ENCODE results near the gene MXRA8.

Gene MXRA8

GRCh38 chr1:1365875-1366698 is 7.7 kb upstream of the MXRA8 start:
- no peak for DNase-seq

- DNase-seq = no peak
Measured at GRCh38 chr1:1364266-1364665, 5.9 kb upstream of the MXRA8 start.

GRCh38 chr1:1361982-1362423 is 3.6 kb upstream of the MXRA8 start:
- DNase-seq = no peak

- DNase-seq = no peak
Measured at GRCh38 chr1:1361233-1361981, 3.1 kb upstream of the MXRA8 start.

DNA sequence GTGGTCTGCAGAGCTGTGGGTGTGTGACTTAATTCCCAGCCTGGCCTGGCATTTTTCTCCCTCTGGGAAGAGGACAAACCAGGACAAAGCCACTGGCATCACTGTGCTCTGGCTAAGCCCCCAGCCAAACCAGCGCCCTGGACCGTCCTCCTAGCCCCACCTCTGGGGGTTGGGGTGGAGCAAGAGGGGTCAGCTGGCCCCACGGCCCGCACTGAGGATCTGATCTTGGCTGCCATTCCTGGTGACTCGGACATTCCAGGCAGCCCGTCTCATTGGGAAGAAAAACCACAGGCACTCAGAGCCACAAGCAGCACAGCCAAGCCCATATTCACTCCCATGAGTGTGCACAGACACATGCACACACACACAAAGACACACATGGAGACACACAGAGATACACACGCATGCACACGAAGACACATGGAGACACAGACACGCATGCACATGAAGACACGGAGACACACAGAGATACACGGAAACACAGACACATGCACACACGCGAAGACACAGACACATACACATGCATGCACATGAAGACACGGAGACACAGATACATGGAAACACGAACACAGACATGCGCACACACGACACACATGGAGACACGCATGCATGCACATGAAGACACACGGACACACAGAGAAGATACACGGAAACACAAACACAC is 2.3 kb upstream of the MXRA8 start:
- DNase-seq = no peak

DNA sequence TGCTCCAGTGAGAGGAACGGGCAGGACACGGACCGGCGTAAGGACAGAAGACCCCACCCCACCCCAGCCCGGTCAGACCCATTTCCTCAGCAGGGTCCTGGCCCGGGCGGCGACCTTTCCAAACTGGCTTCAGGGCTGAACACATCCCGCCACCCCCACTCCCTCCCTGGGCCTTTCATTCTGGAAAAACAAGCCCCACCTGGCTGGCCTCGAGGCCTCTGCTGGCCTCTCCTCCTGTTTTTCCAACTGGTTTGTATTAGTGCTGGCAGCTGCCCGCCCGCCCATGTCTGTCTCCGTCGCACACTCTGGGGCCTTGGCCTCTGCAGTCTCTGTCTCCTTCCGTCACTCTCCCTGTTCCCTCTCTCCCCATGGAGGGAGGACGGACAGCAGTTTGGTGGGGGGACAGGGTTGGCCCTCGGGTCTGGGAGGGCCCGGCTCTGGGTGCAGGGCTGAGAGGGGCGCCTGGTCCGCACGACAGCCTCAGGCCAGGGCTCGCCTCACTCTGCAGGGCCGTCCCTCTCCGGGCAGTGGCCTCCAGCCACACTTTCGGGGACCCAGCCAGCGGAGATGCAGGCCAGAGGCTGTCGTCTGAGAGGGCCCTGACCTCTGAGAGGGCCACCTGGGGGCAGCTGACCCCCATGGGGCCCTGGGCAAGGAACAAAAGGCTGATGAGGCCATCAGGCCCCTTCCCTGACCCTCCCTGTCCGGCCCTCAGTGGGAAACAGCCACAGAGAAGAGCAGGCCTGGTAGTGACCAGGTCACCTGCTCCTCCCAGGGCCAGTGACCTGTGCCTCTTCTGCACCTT is 1.5 kb upstream of the MXRA8 start:
- no peak for DNase-seq

- no peak for DNase-seq
Measured at GRCh38 chr1:1359308-1359663, 931 bp upstream of the MXRA8 start.

GRCh38 chr1:1357871-1358432 is 403 bp downstream of the MXRA8 start:
- no peak for DNase-seq

DNA sequence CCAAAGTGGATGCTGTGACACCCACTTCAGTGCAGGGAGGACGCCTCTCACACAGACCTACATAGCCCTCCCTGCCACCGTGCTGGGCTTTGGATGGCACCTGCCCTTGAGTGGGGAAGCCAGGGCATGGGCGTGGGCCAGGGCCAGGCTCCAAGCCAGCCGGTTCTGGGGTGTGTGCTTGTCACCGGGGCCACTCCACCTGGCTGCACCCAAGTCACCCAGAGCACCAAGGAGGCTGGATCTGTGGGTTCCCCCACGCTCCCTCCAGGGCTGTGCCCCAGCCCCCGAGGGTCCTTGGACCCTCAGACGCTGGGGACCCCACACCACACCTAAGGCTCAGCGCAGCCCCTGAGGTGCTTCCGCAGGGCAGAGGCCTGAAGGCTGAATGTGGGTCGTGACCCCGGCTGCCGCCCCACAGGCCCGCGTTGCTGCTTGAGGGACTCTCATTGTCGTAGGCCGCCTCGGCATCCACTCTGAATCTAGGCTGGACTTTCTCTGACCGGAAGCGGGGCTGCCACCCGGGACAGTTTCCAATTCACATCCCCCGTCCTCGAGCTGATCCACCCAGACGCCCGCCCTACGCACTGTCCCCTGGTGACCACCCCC is 1.5 kb downstream of the MXRA8 start:
- DNase-seq = no peak

DNA sequence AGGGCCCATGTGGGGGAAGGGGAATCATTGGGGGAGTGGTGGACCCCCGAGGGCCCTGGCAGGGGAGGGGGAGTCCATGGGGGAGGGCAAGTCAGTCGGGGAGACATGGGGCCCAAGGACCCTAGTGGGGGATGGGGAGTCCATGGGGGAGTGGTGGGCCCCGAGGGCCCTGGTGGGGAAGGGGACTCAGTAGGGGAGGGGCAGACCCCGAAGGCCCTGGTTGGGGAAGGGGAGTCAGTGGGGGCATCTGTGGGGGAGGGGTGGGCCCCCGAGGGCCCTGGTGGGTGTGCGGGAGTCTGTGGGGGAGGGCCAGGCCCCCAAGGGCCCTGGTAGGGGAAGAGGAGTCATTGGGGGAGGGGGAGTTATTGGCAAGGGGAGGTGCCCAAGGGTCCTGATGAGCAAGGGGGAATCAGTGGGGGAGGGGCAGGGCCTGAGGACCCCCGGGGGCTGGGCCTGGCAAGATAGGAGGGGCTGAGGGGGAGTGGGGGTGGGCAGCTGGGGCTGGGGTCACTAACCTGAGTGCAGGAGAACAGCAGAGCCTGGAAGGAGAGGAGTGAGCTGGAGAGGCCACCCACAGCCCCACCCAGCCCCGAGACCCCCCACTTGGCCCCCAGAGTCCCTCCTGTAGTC is 2.1 kb downstream of the MXRA8 start:
- no peak for DNase-seq

DNA sequence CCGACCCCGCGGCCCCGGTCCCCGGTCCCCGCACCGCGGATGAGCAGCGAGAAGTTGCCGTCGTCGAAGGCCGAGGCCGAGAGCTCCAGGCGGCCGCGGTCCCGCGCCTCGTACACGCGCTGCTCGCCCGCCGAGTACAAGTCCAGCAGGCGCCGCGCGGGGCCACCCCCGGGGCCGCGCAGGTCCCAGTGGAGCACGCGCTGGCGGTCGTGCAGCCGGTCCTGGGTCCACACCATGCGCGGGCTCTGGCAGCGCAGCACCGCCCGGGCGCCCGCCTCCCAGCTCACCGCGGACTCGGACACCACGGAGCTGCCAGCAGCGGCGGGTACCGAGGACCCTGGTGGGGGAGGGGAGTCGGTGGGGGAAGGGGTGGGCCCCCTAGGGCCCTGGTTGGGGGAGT is 2.9 kb downstream of the MXRA8 start:
- no peak for DNase-seq

DNA sequence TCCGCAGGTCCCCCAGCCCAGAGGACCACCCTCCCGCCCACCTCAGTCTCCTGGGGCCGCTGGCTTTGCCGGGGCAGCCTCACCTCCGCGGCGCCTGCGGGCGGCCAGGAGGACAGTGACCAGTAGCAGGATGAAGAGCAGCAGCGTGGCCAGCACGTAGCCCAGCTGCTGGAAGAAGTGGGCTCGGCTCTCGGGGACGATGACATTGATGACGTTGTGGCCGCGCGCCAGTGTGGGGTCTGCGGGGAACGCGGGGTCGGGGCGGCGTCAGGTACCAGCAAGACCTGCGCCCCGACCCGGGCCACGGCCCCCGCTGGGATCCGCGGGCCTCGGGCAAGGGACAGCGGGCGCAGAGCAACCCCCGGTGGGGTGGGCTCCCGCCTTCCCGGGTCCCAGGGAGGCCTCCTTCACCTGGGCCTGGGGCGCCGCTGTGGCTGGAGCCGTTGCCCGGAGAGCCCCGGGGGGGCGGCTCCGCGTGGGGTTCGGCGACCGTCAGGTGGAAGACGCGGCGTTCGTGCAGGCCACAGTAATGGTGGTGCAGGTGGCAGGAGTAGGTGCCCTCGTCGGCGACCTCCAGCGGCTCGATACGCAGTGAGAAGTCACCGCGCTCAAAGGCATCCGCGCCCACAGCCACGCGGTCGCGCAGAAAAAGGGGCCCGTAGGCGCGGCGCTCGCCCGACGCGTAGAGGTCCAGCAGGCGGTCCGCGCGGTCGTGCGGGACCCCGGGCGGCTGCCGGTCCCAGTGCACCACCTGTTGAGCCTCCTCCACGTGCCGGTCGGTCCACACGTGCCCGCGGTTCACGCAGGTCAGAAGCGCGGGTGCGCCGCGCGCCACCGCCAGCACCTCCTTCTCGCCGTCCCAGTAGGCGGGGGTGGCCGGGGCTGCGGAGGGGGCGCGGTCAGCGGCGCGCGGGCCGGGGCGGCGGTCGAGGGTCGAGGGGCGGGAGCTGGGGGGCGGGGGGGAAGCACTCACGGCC is 3.8 kb downstream of the MXRA8 start:
- no peak for DNase-seq

DNA sequence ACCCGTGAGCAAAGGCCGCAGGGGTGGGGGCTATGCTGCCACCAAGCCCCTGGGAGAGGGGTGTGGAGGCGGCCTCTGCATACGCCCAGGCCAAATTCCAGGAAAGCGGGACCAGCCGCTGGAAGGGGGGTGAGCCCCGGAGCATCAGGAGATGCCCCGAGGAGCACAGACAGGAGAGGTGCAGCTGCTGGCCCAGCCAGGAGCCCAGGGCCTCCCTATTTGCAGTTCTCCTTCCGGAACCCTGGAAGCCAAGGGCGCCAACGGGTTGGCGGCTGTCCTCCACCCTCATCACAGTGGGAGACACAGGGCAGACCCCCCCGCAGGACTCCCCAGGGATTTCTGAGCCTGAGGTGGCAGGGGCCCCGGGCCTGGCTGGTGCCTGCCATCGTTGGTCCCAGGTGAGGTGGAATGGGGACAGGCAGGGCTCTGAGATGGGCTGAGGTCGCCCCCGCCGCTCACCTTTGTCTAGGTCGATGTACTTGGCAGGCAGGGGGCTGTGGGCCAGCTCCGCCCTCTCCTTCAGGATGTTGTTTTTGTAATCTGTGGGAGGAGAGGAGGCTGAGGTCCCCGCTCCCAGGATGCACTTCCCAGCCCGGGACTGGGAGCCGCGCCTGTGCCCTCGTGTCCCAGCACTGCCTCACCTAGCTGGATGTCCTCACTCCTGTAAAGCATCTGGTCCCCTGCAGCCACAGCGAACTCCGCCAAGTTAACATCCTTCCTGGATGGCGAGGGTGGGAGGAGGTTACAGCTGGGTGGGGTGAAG is 4.8 kb downstream of the MXRA8 start:
- no peak for DNase-seq

GRCh38 chr1:1352786-1353388 is 5.5 kb downstream of the MXRA8 start:
- DNase-seq = no peak

DNA sequence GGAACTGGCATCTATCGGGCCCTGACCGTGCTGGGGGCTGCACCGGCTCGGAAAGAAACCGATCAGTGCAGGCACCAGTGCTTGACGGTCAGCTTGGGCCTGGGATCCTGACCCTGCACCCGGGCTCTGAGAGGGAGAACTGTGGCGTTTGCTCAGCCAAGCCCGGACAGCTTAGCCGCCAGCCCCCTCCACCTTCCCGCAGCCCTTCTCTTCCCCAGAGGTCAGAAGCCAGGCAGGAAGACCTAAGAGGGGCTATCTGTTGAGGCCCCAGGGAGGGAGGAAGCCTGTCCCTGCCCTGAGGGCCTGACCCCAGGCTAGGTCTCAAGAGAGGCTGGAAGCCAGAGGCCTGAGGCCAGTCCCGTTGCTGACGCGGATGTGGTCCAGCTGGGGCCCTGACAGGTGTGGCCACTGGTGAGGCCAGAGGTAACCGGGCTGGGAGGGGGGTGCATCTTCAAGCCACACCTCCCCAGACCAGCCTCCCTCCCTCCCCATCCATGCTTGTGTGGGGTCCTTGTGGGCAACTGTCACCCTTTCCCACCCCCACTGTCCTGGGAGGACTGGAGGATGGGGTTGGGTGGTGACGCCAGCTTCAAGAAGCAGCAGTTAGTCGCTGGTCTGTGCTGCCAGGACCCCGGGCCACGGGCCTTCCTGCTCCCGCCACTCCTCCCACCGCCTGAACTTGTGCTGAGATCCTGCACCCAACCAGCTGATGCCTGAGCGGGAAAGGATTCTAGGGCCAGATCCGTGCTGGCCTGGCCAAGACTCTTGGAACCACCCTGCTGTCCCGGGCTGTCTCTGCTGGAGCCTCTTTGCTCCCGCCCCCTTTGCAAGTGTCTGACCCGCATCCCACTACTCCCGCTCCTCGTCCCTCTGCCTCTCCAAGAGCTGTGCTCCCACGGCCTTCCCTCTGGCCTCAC is 6.6 kb downstream of the MXRA8 start:
- DNase-seq = no peak

- DNase-seq = no peak
Measured at GRCh38 chr1:1349256-1350012, 8.9 kb downstream of the MXRA8 start, which contains the start of gene DVL1. Gene DVL1, minus strand, starts transcription at chr1:1349418. Its CDS starts 353 bp downstream, at chr1:1349065.

All from NCI-H446 treated with DMSO at 0.1 percent for 48 hours (cell line).